GM18907 (cell line): ENCODE measurements around the gene PRR33.

ENCODE experiments used
- ATAC-seq: cut with Tn5 transposase; IDR thresholded peaks from one replicate; pipeline ENCODE4 v1.9.1; 2021; ENCODE audit warnings: mild to moderate bottlenecking, moderate library complexity; ENCODE audit not compliant: unreplicated experiment

PRR33 gene

DNA sequence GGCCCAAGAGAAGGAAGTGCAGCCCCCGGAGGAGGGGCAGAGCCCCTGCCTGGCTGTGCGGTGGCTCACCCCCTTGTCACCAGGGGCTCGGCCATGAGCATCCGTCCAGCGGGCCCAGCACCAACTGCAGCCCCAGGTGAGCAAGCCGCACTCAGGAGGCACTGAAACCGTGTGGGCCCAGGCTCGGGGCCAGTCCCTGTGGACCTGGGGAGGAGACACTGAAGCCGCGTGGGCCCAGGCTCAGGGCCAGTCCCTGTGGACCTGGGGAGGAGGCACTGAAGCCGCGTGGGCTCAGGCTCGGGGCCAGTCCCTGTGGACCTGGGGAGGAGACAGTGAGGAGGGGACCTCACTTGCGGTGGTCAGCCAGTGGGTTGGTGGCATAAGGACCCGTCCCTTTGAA is 24.9 kb downstream of the PRR33 start:
- ATAC-seq: no peak

DNA sequence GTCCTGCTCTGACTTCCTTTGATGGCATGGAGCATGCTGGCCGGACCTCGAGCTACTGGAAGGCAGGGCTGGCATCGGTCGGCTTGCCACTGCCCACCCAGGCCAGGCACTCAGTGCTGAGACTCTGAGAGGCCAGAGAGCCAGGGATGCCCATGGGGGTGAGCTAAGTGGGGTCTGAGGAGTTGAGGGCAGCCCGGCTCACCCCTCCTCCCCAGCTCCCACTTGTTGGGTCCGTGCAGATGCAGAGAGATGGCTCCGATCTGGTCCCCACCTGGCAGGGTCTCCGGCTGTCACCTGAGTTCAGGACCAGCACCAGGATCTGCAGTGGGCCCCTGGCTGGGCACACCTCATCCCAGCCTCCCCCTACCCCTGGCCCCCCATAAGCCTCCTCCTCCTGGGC is 25.5 kb downstream of the PRR33 start:
- no peak for ATAC-seq

DNA sequence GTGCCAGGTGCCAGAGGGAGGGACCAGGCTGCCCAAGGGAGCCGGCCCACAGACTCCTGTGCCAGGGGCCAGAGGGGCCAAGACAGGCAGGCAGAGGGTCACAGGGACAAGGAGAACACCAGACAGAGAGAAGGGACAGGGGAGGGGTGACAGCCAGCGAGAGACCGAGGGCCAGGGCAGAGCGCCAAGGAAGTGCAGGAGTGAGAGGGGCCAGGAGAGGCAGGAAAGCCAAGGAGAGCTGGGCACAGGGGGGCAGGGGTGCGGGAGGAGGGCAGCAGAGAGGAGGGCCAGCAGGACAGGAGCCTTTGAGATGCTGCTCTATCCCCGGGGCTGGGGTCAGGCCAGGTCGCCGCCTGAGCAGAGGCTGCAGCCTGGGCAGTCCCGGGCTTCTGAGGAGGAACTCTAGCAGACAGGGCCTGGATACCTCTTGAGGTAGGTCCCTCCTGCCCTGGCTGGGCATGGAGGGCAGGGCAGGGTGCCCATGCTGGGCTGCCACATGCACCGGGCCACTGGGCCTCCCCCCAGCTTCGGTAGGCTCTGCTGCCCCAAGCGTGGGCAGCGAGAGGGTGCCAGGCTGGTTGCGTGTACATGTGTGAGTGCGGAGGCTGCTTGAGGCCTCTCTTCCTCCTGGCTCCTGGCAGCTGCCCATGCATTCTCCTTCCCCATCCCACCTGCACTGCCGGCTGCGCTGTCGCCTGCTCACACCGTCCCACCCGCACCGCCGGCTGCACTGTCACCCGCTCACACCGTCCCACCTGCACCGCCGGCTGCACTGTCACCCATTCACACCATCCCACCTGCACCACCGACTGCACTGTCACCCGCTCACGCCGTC is 26.6 kb downstream of the PRR33 start:
- no peak for ATAC-seq

DNA sequence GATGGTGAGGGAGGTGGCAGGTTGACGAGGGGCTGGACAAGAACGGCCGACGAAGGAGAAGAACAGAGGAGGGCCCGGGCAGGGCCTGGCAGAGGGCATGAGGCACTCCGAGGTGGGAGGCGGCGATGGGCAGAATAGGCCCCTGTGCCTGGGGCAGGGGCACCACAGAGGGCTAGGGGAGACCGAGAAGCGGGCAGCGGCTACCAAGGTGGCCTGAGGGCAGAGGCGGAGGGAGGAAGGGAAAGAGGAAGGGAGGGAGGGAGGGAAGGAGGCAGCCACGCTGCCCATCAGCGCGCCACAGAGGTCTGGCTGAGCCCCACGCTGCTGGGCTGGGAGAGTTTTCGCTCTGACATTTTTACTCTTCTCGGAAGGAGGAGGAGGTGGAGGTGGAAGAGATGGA is 27.5 kb downstream of the PRR33 start:
- no peak for ATAC-seq

DNA sequence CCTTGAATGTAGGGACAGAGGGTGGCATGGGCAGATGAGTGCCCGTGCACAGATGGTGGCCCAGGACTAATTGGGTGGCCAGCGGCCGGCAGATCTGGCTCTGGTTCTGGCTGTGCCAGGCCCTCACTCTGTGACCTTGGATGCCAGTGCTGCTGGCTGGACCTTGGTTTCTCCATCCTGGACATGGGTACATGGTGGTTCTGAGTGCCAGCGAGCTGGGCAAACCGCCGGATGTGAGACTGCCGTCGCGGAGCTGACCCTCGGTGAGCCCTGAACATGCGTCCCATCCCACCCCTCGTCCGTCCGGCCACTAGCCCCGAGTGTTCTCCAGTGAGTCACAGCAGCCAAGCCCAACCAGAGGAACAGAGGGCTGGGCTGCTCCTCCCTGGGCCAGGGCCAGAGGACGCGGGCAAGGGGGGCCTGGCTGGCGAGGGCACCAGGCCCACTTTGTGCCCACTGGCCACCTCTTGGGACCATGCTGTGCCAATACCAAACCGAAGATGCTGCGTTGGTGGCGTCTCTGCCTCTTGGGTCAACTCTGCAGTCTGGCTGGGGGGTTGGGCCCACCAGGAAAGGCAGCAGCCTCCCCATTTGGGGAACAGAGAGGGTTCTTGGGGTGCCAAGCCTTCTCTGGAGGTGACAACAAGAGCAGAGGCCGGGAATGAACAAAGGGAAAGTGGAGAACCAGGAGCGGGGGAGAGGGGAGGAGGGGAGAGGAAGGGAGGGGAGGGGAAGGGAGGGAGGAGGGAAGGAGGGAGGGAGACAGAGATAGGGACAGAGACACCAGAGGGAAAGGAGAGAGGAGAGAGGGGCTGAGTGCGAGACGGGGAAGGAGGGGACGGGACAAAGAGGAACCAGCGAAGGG is 28.1 kb downstream of the PRR33 start:
- no peak for ATAC-seq

DNA sequence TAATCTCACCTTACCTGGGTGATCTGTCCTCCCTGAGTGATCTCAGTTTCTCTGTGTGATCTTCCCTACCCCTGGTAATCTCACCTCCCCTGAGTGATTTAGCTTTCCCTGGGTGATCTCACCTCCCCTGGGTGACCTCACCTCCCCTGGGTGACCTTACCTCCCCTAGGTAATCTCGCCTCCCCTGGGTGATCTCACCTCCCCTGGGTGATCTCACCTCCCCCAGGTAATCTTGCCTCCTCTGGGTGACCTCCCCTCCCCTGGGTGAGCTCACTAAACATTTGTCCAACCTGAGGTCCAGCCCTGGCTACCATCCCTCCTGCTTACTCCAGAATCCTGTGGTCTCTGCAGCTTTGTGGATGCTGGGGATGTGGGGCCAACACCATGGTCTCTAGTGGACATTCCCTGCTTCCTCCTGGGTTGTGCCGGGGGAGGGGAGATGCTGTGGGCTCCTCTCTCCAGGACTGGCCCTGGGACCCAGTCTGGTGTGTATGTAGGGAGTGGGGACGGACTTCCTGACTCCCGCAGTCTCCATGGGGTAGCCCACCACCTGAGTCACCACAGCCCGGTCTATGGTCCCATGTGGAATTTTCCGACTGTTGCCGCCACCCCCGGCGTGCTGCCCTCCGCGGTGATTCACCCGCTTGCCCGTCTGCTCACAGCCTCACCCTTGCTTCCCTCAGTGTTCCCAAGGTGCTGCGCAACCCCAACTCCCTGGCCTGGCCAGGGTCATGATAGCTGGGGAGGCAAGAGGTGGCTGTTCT is 28.9 kb downstream of the PRR33 start:
- no peak for ATAC-seq

DNA sequence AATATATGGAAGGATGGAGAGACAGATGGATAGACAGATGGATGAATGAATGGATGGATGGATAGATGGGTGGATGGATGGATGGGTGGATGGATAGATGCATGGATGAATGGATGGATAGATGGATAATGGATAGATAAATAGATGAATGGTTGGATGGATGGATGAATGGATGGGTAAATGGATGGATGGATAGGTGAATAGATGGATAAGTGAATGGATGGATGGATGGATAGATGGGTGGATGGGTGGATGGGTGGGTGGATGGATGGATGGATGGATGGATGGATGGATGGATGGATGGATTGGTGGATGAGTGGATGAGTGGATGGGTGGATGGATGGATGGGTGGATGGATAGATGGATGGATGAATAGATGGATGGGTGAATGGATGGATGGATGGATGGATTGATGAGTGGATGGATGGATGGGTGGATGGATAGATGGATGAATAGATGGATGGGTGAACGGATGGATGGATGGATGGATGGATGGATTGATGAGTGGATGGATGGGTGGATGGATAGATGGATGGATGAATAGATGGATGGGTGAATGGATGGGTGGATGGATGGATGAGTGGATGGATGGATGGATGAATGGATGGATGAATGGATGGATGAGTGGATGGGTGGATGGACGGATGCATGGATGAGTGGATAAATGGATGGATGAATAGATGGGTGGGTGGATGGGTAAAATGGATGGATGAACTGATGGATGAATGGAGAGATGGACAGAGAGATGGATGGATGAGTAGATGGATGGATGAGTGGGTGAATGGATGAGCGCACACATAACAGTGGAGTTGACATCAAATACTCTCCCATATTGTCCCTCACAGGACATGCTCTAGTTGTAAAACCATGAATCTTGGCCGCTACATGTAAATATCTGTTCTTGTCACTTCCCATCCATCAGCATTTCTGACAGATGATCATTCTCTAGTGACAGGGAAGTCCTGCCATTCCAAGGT is 30.0 kb downstream of the PRR33 start:
- no peak for ATAC-seq

DNA sequence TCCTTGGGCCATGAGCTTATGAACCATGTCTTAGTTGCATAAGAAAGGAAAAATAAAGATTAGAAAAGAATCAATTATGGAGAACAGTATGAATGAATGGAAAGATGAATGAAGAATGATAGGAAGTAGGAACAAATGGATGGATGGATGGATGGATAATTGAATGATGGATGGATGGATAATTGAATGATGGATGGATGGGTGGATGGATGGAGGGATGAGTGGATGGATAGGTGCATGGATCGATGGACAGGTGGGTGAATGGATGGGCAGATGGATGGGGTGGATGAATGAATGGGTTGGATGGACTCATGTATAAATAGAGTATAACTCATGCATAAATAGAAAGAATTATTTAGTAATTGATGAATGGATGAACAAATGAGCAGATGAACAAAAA is 31.6 kb downstream of the PRR33 start:
- ATAC-seq: no peak

DNA sequence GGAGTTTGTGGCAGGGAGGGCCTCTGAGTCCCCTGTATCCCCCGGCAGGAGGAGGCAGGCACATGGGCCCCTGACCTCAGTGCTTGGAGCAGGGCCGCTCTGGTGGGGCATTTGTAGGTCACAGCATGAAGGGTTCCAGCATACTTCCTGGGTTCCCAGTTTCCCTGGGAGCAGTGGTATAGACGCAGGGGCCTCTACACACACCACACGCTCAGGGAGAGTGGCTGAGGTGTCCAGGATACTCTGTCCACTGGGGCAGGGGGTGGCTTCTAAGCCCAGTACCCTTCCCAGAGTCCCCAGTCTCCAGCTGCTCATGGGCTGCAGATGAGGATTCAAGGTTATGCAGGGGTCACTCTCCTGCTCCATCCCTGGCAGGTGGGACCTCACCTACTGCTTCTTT is 32.7 kb downstream of the PRR33 start:
- no peak for ATAC-seq

DNA sequence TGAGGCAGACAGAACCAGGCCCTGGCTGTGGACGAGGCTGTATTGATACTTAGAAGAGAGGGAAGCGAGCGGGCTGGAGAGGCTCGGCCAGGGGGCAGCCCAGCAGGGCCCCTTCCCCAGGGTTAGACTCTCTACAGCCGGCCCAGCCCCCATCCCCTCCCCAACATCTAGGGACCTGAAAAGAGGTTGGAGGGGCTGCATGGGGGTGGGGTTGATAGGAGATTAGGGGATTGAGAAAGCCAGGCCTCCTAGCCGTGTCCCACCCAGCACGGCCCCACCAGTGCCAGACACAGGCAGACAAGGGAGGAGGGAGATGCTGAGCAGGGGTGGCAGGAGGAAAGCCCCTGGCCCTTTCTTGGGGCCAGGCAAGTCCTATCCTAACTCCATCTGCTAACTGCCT is 33.1 kb downstream of the PRR33 start:
- no peak for ATAC-seq

DNA sequence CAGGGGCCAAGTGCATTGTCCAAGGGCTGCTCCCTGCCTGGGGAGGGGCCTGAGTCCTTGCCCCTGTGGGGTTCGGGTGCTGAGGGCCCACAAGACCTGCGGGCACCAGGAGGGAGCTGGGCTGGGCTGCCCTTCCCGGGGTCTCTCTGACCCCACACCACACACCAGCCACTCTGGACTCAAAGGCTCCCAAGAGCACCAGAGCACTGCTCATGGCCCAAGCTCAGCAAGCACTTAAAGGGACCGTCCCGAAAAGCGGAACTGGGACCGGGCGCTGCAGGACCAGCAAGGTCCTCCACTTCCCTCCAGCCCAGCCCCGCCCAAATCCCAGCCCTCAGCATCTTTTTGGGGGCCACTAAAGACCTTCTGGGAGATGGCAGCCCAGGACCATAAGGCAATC is 33.5 kb downstream of the PRR33 start:
- ATAC-seq: no peak

DNA sequence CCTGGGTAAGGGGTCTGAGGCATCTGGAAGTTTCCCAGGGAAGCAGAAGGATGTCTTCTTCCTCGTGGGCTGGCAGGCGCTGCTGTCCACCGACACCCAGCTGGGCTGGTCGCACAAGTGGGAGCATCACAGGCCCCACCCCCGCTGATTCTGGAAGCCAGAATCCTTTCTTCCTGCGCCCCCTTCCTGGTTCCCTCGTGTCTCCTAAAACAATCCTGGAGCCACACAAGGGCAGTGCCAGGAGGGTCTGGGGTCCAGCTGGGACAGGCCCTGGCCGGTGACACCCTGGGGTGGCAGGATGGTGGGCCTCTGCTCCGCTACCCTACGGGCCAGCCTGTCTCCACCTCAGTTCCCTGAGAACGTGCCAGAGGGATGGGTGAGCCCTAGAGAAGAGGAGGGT is 34.6 kb downstream of the PRR33 start:
- ATAC-seq: no peak

DNA sequence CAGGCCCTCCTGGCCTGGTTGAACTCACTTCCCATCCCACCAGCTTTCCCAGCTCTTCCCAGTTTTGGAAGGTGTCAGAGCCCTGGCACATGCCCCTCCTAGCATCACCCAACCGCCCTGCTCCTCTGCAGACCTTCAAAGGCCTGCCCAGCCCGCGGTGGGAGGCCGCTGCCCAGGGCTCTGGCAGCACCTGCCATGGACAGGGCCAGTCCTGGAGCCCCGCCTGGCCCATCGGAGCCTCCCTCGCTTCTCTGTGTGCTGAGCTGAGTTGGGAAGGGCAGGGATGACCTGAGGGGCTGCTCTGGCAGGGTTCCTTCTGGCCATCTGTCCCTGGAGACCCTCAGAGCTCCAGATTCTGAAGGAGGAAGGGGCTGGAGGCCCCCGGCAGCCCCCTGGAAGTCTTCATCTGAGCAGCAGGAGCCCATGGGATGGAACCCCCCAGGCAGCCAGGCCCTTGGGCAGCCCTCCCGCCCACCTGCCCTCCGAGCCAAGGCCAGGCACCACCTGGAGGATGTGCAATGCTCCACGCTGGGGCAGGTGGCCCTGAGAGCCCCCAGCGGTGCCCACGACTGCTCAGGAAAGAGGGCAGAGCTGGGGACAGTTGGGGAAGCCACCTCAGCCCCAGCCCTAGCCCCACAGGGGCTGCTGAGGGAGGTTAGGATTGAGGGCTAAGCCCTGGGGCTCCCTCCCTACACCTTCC is 35.2 kb downstream of the PRR33 start:
- no peak for ATAC-seq

DNA sequence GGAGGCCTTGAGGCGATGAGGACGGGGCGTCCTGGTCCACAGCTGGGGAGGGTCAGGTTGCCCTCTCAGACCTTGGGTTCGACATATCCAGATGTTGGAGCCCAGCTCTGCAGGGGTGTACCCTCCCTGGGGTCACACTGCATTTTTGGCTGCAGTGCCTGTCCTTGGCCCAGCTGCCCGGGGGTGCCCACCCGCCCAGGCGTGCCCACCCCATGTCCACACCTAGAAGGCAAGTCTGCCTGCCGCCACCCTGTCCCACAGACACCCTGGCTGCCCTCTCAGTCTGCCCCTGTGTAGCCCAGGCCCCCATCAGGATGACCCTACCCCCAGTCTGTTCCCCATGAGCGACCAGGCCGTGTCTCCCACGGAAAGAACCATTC is 35.8 kb downstream of the PRR33 start:
- no peak for ATAC-seq

DNA sequence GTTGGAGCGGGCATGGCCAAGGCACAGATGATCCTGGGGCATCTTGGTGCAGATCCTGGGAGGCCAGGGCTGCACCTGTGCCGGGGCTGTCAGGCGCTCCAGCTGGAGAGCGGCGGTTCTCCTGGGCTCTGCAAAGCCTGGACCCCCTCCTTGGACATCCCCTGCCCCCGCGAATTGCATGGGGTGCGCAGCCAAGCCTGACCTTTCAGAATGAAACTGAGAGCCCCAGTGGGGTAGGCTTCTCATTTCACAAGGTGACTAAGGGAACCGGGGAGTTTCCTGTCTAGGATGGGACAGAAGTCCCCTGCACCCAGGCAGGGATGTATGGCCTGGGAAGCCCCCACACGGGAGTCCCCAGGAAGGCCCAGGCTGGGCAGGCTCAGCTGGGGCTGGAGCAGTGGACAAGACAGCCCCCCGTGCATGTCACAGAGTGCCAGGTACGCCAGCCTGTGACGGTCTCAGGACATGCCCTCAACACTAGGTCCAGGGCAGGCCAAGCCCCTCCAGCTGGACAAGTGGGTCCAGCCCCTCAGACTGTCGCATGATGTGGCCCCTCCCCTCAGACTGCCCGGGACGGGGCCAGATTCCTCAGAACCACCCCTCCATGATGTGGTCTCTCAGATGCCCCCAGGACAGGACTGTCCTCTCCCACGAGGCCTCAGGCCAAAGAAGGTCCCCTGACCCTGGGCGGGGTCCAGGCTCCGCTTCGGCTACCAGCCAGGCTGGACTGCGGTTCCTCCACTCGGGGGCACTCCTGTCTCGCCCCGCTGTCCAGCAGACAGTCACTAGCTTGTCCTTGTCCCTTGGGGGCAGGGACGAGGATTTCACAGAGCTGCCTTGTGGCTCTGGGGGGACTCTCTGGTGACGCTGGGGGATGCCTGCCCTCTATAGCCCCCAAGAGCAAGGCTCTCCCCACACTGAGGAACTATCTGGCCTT is 36.5 kb downstream of the PRR33 start:
- ATAC-seq: peak; percentile 43

DNA sequence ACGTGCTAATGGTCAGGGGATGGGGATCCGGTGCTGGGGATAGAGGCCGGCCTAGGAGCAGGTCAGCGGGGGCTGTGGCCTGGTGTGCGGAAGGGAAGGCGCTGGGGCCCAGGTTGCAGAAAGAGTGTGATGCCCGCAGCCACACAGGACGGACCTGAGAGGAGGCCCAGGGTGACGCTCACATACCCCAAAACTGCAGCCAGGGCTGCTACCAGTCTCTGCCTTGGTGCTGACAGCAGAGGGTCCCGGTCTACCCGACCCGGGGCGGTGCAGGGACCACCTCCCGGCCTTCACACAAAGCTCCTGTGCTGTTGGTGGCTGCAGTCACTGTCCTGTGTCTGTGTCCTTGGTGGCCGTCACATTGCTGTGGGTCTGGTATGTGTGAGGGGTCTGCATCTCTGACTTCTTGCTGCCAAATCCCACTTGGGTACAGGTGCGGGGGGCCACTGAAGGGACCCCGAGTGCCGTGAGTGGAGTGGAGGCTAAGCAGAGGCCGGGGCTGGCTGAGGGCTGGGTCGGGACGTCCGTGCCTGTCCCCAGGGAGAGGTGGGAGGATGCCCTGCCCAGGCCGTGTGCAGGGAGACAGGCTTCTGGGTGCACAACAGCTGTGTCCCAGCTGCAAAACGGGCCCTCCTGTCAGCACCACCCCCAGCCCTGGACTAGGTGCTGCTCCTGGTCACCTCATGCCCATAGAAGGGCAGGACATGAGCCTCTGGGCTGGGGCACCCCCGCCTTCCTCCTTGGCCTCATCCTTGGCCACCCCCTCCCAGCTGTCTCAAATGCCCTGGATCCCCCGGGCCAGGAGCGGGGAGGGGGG is 37.4 kb downstream of the PRR33 start:
- peak; percentile 35 for ATAC-seq

DNA sequence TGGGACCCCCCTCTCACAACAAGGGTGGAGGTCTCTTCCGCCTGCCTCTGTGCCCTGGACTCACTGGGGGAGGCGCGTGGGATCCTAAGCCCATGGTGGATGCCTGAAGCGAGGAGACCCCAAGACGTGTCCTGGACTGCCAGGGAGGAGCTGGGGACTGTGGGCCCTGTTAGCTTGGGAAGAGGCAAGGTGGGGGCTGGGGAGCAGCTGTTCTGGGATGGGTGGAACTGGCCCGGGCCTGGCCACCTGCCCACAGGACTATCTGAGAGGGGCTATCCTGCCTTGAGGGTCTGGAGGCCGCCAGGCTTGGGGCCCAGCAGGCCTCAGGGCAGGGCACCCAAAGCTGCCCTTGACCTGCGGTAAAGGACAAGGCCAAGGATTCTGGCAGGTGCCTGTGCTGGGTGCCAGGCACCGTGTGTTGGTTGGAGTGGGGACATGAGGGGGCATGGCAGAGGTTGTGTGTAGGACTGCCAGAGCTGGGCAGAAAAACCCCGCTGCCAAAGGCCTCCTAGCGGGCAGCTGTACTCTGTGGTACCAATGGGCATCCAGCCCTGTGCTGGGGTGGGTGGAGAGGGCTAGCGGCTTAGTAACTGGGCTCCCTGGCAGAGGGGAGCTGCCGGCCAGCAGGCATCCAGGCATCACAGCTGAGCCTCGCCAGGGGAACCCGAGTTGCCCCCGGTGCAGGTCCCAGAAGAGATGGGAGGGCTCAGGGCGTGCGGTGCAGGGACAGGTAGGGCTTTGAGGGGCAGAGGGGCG is 38.1 kb downstream of the PRR33 start:
- ATAC-seq: no peak
